Ishikawa (cell line): ENCODE results near the gene SYNPO.

ENCODE experiments used
- CEBPB ChIP-seq: IDR thresholded peaks from 2 replicates; pipeline ENCODE4 v1.6.1; 2012
- CREB1 ChIP-seq: IDR thresholded peaks from 2 replicates; pipeline ENCODE4 v1.6.1; 2012; ENCODE audit warnings: low read depth
- EGR1 ChIP-seq: IDR thresholded peaks from 2 replicates; pipeline ENCODE4 v1.6.1; 2012
- EP300 ChIP-seq: IDR thresholded peaks from 2 replicates; pipeline ENCODE4 v1.6.1; 2012; ENCODE audit warnings: borderline replicate concordance
- FOXM1 ChIP-seq: IDR thresholded peaks from 2 replicates; pipeline ENCODE4 v1.6.1; 2012; ENCODE audit warnings: low read depth, borderline replicate concordance
- MAX ChIP-seq: IDR thresholded peaks from 2 replicates; pipeline ENCODE4 v1.6.1; 2012
- NFIC ChIP-seq: IDR thresholded peaks from 2 replicates; pipeline ENCODE4 v1.6.1; 2012
- RAD21 ChIP-seq: IDR thresholded peaks from 2 replicates; pipeline ENCODE4 v1.6.1; 2012; ENCODE audit warnings: low read depth
- TAF1 ChIP-seq: IDR thresholded peaks from 2 replicates; pipeline ENCODE4 v1.6.1; 2012; ENCODE audit warnings: low read depth, mild to moderate bottlenecking
- TCF12 ChIP-seq: IDR thresholded peaks from 2 replicates; pipeline ENCODE4 v1.6.1; 2012; ENCODE audit warnings: low read depth
- TEAD4 ChIP-seq: IDR thresholded peaks from 2 replicates; pipeline ENCODE4 v1.6.1; 2012
- USF1 ChIP-seq: IDR thresholded peaks from 2 replicates; pipeline ENCODE4 v1.6.1; 2012
- YY1 ChIP-seq: IDR thresholded peaks from 2 replicates; pipeline ENCODE4 v1.6.1; 2012; ENCODE audit warnings: low read depth
- ZBTB7A ChIP-seq: IDR thresholded peaks from 2 replicates; pipeline ENCODE4 v1.6.1; 2012; ENCODE audit warnings: low read depth
- TF ChIP-seq, protein P1 (sequence below): IDR thresholded peaks from 2 replicates; pipeline ENCODE4 v1.6.1; 2012; ENCODE audit warnings: low read depth, mild to moderate bottlenecking

Gene SYNPO

GRCh38 chr5:150614661-150615060, 25.8 kb upstream of the SYNPO start:
- TF ChIP-seq, protein P1, sequence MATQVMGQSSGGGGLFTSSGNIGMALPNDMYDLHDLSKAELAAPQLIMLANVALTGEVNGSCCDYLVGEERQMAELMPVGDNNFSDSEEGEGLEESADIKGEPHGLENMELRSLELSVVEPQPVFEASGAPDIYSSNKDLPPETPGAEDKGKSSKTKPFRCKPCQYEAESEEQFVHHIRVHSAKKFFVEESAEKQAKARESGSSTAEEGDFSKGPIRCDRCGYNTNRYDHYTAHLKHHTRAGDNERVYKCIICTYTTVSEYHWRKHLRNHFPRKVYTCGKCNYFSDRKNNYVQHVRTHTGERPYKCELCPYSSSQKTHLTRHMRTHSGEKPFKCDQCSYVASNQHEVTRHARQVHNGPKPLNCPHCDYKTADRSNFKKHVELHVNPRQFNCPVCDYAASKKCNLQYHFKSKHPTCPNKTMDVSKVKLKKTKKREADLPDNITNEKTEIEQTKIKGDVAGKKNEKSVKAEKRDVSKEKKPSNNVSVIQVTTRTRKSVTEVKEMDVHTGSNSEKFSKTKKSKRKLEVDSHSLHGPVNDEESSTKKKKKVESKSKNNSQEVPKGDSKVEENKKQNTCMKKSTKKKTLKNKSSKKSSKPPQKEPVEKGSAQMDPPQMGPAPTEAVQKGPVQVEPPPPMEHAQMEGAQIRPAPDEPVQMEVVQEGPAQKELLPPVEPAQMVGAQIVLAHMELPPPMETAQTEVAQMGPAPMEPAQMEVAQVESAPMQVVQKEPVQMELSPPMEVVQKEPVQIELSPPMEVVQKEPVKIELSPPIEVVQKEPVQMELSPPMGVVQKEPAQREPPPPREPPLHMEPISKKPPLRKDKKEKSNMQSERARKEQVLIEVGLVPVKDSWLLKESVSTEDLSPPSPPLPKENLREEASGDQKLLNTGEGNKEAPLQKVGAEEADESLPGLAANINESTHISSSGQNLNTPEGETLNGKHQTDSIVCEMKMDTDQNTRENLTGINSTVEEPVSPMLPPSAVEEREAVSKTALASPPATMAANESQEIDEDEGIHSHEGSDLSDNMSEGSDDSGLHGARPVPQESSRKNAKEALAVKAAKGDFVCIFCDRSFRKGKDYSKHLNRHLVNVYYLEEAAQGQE, result no peak
- TF ChIP-seq TCF12 (no peak), CEBPB (no peak), EGR1 (no peak), RAD21 (no peak), USF1 (no peak), TEAD4 (no peak), MAX (no peak), YY1 (no peak), CREB1 (no peak)

- 0 out of 2 replicates have a peak, but pooled peaks have one; percentile 32 for TF ChIP-seq ZBTB7A
- peak; percentile 83 for TF ChIP-seq NFIC
- TF ChIP-seq TAF1, result no peak
- TF ChIP-seq TEAD4, result peak; percentile 35
- TF ChIP-seq USF1, result no peak
- TF ChIP-seq CREB1, result no peak
- peak; percentile 78 for TF ChIP-seq EP300
- peak; percentile 88 for TF ChIP-seq EGR1
Measured at GRCh38 chr5:150615141-150615699, 25.2 kb upstream of the SYNPO start.

DNA sequence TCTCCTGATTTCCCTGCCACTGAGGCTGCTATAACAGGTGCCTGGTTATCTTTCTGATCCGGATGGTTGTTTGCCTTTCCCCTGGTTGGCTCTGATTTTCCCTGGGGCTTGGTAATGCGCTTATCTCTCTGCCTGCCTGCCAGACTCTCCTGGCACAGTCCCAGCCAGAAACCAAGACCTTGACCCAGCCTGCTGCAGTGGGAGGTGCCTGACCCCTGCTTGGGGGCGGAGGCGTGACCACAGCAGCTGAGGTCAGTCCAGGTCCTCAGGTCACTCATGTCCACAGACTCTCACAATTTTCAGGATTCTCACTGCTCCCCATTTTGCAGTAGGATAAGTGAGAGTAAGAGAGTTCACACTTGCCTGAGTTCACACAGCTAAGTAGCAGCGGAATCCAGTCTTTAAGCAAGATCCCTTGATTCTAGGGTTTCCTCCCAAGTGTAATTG, 24.4 kb upstream of the SYNPO start:
- no peak for TF ChIP-seq CEBPB
- TF ChIP-seq YY1, result no peak
- no peak for TF ChIP-seq TCF12
- TF ChIP-seq MAX, result no peak
- no peak for TF ChIP-seq TAF1
- TF ChIP-seq NFIC, result no peak; the same call in 1 of the 2 replicates
- TF ChIP-seq RAD21, result no peak
- TF ChIP-seq ZBTB7A, result no peak
- no peak for TF ChIP-seq FOXM1
- TF ChIP-seq EP300, result no peak
- no peak for TF ChIP-seq EGR1
- TF ChIP-seq CREB1, result no peak
- no peak for TF ChIP-seq TEAD4
- no peak for TF ChIP-seq USF1
- TF ChIP-seq, protein P1, result no peak

GRCh38 chr5:150616506-150616905, 24.0 kb upstream of the SYNPO start:
- TF ChIP-seq TEAD4 (no peak), MAX (no peak), TAF1 (no peak), EP300 (no peak), YY1 (no peak), CREB1 (no peak), CEBPB (no peak), RAD21 (no peak)

DNA sequence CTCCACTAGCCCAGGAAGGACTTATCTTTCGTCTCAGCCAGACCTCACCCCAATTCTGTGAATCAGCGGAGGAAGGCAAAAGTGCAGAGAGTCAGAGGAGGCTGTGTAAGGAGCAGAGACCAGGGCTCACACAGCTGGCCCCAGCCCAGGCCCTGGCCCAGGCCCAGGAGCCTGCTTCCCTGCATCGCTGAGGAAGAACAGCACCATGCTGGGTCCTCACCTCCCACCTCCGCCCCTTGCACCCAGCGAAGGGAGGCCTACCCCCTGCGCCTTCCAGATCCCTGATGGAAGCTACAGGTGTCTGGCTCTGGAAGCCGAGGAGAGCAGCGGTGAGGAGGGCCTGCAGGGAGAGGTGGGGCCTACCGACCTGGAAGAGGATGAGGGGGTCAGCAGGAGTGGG, 22.3 kb upstream of the SYNPO start:
- TF ChIP-seq TAF1, result no peak
- TF ChIP-seq, protein P1, result no peak
- 0 out of 2 replicates have a peak, but pooled peaks have one; percentile 20 for TF ChIP-seq TCF12
- TF ChIP-seq NFIC, result peak; percentile 68
- no peak for TF ChIP-seq ZBTB7A
- TF ChIP-seq EP300, result peak; percentile 51; the same call in 1 of the 2 replicates
- TF ChIP-seq YY1, result no peak
- TF ChIP-seq CREB1, result no peak
- no peak for TF ChIP-seq USF1
